KG1 (cell line): Measurements from ENCODE around the gene FLT3LG.

Experiments used
- DNase-seq: peaks from one replicate; lab custom pipeline; 2025; lab: John Stamatoyannopoulos, UW

FLT3LG gene

DNA sequence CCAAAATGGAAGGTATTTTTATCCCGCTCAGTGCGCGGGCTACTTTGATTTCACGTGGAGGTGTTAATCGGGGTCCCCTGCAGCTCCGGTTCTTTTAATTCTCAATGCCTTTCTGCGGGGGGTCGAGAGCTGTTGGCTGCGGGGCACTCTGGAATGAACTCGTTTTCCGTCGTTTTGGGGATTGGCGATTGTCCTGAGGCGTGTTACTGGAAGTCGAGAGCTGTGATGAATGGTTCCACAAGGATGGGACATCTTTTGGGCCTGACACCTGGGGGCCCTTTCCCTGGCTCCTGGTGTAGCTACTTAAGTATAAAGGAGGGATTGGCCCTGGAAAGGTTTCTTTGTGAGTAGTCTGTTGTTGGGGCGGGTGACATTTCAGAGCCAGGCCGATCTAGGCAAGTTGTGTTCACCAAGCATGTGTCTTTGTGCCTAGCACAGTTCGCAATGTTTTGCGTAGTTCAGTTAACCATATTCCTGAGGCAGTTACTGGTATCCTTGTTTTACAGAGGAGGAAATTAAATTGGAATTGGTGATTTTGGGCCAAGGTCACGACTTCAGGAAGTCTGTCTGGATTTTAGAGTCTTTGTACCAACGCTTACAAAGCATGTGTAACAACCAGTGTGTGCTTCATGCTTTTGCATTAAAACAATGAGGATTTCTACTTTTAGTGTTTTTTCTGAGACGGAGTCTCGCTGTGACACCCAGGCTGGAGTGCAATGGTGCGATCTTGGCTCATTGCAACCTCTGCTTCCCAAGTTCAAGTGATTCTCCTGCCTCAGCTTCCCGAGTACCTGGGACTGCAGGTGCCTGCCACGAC lies 14.2 kb downstream of the FLT3LG start:
- DNase-seq = no peak

DNA sequence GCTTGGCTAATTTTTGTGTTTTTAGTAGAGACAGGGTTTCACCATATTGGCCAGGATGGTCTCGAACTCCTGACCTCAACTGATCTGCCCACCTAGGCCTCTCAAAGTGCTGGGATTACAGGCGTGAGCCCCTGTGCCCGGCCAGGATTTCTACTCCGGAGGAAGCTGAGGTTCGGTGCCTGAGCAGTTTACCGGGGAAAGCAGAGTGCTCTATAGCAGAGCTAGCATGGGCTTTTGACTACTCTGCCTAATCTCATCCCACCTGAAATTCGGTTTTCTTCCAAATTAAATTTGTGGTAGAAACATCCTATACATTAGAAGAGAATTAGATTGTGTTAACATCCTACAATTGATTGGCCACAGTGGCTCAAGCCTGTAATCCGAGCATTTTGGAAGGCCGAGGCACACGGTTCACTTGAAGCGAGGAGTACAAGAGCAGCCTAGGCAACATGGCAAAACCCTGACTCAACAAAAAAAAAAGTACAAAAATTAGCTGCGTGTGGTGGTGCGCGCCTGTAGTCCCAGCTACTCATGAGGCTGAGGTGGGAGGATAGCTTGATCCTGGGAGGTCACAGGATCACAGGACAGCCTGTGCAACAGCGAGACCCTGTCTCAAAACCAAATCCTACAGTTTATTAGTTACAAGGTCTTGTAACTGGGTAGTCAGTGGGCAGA lies 15.0 kb downstream of the FLT3LG start:
- DNase-seq = no peak

DNA sequence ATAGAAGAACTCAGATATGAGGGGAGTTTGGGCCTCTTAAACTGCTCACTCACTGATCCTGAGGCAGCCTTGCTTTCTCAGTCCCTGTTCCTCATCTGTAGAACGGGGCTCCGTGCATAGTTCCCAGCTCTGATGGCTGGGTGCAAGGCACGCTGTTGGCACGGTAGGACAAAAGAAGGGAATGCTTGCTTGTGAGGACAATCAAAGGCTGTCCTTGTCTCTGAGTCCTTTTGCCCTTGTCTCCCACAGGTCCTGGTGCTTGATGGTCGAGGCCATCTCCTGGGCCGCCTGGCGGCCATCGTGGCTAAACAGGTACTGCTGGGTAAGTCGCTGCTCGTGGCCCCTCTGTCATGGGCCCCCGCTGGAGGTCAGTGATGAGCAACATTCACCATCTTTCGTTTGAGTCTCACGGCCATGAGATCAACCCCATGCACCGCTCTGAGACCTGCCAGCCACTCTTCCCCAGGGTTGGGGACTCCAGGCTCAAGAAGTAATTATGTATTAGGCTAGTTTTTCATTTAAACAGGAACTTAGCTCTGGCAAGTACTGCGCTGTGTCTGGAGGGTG lies 15.7 kb downstream of the FLT3LG start:
- no peak for DNase-seq

DNA sequence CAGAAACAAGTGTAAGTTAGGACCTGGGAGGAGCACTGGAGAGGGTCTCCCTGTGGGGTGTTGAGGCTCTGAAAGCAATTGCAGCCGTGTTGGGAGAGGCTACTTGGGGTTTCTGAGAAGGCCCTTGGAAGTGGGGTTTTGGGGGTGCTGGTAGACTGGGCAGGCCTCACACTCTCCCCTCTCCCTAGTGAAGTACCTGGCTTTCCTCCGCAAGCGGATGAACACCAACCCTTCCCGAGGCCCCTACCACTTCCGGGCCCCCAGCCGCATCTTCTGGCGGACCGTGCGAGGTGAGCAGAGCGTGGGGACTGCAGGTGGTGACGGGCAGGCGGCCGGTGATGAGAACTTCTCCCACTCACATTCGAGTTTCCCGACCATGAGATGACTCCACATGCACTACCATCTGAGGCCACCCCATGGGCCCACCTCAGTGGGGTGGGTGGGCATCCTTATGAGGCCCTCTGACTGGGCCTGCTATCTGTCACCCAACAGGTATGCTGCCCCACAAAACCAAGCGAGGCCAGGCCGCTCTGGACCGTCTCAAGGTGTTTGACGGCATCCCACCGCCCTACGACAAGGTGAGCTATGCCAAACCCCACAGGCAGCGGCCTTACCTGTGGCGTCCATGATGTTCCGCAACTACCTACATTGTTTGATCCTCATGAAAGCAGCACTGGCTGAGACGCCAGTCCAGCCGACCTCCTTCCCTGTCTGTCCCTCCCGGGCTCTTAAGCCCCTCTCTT lies 16.4 kb downstream of the FLT3LG start:
- no peak for DNase-seq

- DNase-seq = no peak
Observed at GRCh38 chr19:49491030-49491803, 17.2 kb downstream of the FLT3LG start.

- DNase-seq = no peak
Observed at GRCh38 chr19:49491804-49492572, 18.0 kb downstream of the FLT3LG start.

- DNase-seq = peak; percentile 78
Observed at GRCh38 chr19:49492573-49493405, 18.8 kb downstream of the FLT3LG start.

DNA sequence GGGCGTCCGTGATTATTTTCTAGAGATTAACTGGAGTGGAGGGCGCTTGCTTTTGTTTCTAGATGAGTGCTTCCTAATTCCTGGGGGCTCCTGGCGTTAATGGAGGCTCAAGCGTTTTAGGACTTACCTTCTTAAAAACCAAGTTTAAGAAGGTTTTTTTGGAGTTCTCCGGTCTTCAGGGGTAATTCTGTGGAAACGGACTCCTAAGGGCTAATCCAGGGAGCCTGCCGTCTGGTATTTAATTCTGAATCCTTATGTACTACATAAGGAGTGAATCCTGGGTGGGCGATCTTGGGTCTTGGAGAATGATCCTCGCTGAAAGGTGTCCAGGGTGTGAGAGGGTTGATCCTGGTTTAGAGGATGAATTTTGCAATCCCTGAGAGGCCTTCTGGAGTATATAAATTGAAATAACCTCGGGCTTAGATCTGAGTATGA lies 22.6 kb downstream of the FLT3LG start:
- no peak for DNase-seq

- DNase-seq = peak; percentile 37
Observed at GRCh38 chr19:49497047-49497788, 23.2 kb downstream of the FLT3LG start.

- no peak for DNase-seq
Observed at GRCh38 chr19:49497789-49498103, 23.7 kb downstream of the FLT3LG start.

DNA sequence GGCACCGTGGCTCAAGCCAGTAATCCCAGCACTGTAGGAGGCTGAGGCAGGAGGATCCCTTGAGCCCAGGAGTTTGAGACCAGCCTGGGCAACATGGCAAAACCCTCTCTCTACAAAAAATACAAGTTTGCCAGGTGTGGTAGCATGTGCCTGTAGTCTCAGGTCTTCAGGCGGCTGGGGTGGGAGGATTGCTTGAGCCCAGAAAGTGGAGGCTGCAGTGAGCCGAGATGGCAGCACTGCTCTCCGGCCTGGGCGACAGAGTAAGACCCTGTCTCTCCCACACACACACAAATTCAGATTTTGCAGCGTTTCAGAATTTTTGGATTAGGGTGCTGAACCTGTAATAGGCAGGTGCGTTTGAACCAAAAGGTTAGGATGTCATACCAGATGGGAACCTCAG lies 24.5 kb downstream of the FLT3LG start:
- no peak for DNase-seq

DNA sequence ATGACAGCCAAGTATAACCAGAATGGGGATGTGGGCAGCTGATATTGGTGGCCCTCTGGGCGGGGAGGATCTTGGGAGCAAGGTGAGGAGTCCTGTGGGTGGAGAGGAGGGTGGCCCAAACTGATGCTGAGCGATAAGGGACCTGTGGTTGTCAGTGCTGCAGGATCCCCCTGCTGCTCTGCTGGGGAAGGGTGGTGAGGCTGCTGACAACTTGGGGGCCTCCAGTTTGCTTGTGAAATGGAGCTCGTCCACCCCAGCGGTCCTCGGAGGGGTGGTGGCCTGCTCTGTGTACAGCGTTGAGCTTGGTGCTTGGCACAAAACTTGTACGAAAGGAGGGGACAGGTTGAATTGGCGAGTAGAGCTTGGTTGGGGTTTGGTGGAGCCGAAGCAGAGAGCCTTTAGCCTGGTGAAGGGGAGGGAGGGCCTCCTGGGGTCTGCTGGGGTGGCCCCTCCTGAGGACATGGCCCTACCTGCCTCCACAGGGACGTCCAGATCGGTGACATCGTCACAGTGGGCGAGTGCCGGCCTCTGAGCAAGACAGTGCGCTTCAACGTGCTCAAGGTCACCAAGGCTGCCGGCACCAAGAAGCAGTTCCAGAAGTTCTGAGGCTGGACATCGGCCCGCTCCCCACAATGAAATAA lies 25.1 kb downstream of the FLT3LG start:
- DNase-seq = no peak

DNA sequence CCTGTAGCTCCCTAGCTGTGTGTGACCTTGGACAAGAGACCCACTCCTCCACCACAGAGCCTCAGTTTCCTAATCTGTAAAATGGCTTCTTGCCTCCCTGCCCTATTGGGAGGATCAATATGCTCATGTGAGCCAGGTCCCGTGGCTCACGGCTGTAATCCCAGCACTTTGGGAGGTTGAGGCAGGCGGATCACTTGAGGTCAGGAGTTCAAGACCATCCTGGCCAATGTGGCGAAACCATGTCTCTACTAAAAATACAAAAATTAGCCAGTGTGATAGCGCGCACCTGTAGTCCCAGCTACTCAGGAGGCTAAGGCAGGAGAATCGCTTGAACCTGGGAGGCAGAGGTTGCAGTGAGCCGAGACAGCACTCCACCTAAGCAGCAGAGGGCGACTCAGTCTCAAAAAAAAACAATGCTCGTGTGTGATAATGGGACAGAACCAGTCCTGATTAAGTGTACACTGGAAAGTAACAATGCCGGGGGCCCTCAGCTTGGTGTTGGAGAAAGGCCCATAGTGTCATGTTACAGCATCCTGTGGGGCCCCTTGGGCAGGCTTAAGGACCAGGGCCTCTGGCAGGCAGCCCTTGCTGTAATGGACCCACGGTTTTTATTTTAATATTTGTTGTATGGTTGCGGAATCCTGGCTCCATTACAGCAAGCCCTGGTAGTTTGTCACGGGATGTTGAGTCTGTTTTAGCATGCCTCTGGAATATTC lies 29.0 kb downstream of the FLT3LG start:
- peak; percentile 14 for DNase-seq

- no peak for DNase-seq
Observed at GRCh38 chr19:49503582-49503962, 29.6 kb downstream of the FLT3LG start.

DNA sequence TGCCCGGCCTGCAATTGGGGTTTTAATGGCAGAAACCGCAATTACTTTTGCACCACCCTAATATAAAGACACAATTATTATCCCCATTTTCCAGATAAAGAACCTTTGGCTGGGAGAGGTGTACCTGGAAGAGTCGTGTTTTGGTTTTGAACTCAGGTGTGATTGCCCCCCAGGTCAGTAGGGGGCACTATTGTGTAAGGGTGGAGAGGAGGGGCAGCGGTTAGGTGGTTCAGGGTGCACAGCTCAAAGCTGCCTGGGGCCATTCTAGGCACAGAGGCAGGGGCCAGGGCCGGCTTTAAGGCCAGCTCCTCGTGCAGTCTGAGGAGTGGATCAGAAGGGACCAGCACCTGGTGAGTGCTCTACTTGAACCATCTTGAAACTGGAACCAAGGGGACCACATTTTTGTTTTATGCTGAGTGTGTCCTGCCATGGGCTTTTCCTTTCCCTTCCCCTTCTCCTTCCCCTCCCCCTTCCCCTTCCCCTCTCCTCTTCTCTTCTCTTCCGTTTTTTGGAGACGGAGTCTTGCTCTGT lies 32.6 kb downstream of the FLT3LG start:
- DNase-seq = peak; percentile 53

DNA sequence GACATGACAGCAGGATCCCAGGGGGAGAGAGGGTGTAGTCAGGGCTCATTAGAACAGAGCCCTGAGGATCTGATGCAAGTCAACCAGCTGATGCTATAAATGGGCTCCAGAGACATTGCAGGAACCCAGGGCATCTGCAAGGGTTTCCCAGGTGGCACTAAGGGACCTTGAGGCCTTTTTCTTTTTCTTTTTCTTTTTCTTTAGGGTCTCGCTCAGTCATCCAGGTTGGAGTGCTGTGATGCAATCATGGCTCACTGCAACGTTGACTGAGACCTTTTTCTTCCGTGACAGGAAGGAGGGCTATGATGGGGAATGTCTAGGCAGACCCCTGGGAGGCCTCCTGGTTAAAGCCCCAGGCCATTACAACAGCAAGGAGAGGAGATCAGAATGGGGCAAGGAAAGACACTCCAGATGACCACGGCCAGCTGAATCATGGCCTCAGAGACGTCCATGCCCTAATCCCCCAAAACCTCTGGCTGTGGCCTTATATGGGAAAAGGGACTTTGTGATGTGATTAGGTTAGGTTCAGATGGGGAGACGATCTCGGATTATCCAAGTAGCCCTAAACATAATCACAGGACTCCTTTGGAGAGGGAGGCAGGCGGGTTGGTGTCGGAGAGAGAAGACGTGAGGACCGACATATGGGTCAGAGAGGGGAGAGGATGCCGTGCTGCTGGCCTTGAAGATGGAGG lies 33.9 kb downstream of the FLT3LG start:
- DNase-seq = no peak

- DNase-seq = no peak
Observed at GRCh38 chr19:49512970-49513745, 39.1 kb downstream of the FLT3LG start.
